Peyer's patch (tissue), 4 donors: ENCODE results near the gene OR6C1.
"Not testable (repeated sequence)": the region's sequence is repeated elsewhere in the genome, so short reads cannot be mapped to it uniquely, and the experiment has no call there.

Source experiments
- CTCF ChIP-seq, 6 experiments: fragments of 450-650 bp in 4 of 6; fragments of 200-600 bp in 2 of 6; sonication (generic) in 1 of 6; IDR thresholded peaks; one replicate each; pipeline ENCODE4 v1.5.1; 2017 to 2019; ENCODE audit warnings: antibody characterized with exemption in 6 of 6, mild to moderate bottlenecking in 3 of 6, moderate library complexity in 1 of 6
- POLR2A ChIP-seq, 2 donors: fragments of 450-650 bp; IDR thresholded peaks; one replicate each; pipeline ENCODE4 v1.5.1; 2017; ENCODE audit warnings: antibody characterized with exemption in 2 of 2, mild to moderate bottlenecking in 2 of 2, moderate library complexity in 2 of 2

DNA sequence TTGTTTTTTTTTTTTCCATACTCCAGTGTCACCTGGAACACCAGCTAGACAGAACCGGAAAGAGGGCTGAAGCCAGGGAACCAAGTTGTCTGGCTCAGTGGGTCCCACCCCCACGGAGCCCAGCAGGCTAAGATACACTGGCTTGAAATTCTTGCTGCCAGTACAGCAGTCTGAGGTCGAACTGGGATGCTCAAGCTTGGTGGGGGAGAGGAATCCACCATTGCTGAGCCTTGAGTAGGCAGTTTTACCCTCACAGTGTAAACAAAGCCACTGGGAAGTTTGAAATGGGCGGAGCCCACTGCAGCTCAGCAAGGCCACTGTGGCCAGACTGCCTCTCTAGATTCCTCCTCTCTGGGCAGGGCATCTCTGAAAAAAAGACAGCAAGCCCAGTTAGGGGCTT, 41.2 kb downstream of the OR6C1 start:
- TF ChIP-seq POLR2A, CTCF (IDR thresholded peaks at IDR 0.05): not testable (repeated sequence)
